ENCODE data around the gene TMEM63A. TPM values are rescaled to one million over a fixed set of nuclear protein-coding genes. Genes with fewer than 3 reads are reported as not detected.
"Not testable (repeated sequence)": the region's sequence is repeated elsewhere in the genome, so short reads cannot be mapped to it uniquely, and the experiment has no call there.

Gene TMEM63A
- total RNA-seq (2014; rRNA removed; shearing (Covaris generic)): 4.0 and 6.8 TPM in 2 replicates

GRCh38 chr1:225881959-225882693, at the start of gene TMEM63A:
TMEM63A (minus strand) TSS chr1:225882380; CDS start chr1:225877580, 4,800 bp downstream.
- peak; percentile 75 for DNase-seq (ENCODE audit: low spot score)

- no peak for DNase-seq (ENCODE audit: low spot score)
Measured at GRCh38 chr1:225931270-225932136, 49.3 kb upstream of the TMEM63A start.

- no peak for DNase-seq (ENCODE audit: low spot score)
Measured at GRCh38 chr1:225930566-225930965, 48.4 kb upstream of the TMEM63A start.

- DNase-seq (ENCODE audit: low spot score): not testable (repeated sequence)
Measured at GRCh38 chr1:225929462-225929861, 47.3 kb upstream of the TMEM63A start.

- DNase-seq (ENCODE audit: low spot score): no peak
Measured at GRCh38 chr1:225928186-225929175, 46.3 kb upstream of the TMEM63A start.

- DNase-seq (ENCODE audit: low spot score): no peak
Measured at GRCh38 chr1:225926551-225927113, 44.5 kb upstream of the TMEM63A start.

- peak; percentile 90 for DNase-seq (ENCODE audit: low spot score)
Measured at GRCh38 chr1:225923692-225924555, 41.7 kb upstream of the TMEM63A start, which contains the start of gene PYCR2. PYCR2 (minus strand) TSS chr1:225924250; CDS start chr1:225924110, 140 bp downstream.

GRCh38 chr1:225923381-225923691, 41.2 kb upstream of the TMEM63A start:
- DNase-seq (ENCODE audit: low spot score): no peak

- no peak for DNase-seq (ENCODE audit: low spot score)
Measured at GRCh38 chr1:225921734-225922709, 39.8 kb upstream of the TMEM63A start.

- peak; percentile 85 for DNase-seq (ENCODE audit: low spot score)
Measured at GRCh38 chr1:225919906-225920305, 37.7 kb upstream of the TMEM63A start.

- DNase-seq (ENCODE audit: low spot score): no peak
Measured at GRCh38 chr1:225918280-225918679, 36.1 kb upstream of the TMEM63A start.

- no peak for DNase-seq (ENCODE audit: low spot score)
Measured at GRCh38 chr1:225917536-225917935, 35.4 kb upstream of the TMEM63A start.

GRCh38 chr1:225917101-225917500, 34.9 kb upstream of the TMEM63A start:
- no peak for DNase-seq (ENCODE audit: low spot score)

GRCh38 chr1:225915538-225915991, 33.4 kb upstream of the TMEM63A start:
- no peak for DNase-seq (ENCODE audit: low spot score)

- no peak for DNase-seq (ENCODE audit: low spot score)
Measured at GRCh38 chr1:225914947-225915346, 32.8 kb upstream of the TMEM63A start.

GRCh38 chr1:225914391-225914790, 32.2 kb upstream of the TMEM63A start:
- DNase-seq (ENCODE audit: low spot score): no peak

GRCh38 chr1:225911191-225912130, 29.3 kb upstream of the TMEM63A start:
- DNase-seq (ENCODE audit: low spot score): no peak

- no peak for DNase-seq (ENCODE audit: low spot score)
Measured at GRCh38 chr1:225909477-225909876, 27.3 kb upstream of the TMEM63A start.
